A549 (cell line): ENCODE measurements around the gene SCUBE3. TPM values are rescaled to one million over a fixed set of nuclear protein-coding genes. Genes with fewer than 3 reads are reported as not detected.
A peak's percentile ranks its signal among the peaks of the same experiment; 100 is the strongest.

Source experiments
- ATAC-seq, 2 experiments: fragments of 200-7000 bp in 1 of 2; fragments of >200 bp in 1 of 2; cut with Nextera tagmentation in 1 of 2; cut with Tn5 transposase in 1 of 2; 3 replicates each; pipeline versions ENCODE4 v1.8.0 to v1.9.1; 2018 to 2020; ENCODE audit warnings: mild to moderate bottlenecking in 1 of 2, moderate library complexity in 1 of 2
- CTCF ChIA-PET: fragments of 300-600 bp; sonication (Branson Sonifier 250); formaldehyde crosslinking; extraction: SDS; loops from one replicate; lab custom pipeline; 2021; ENCODE audit warnings: antibody characterized with exemption, inconsistent platforms; lab: Yijun Ruan, JAX
- POLR2A ChIA-PET: fragments of 350-600 bp; formaldehyde crosslinking; extraction: SDS; loops from one replicate; lab custom pipeline; 2021; ENCODE audit warnings: antibody characterized with exemption, inconsistent platforms; lab: Yijun Ruan, JAX
- DNase-seq, 2 experiments: peaks; one replicate each; pipeline versions ENCODE4 v3.0.0 to v3.0.0-alpha.2; 2011 to 2016; ENCODE audit warnings: low read depth in 1 of 2, low spot score in 1 of 2
- FAIRE-seq: peaks from 2 replicates; lab custom pipeline; 2011; peaks lifted over from hg19 to GRCh38; lab: Jason Lieb, UNC
- H3K27ac ChIP-seq, 2 experiments: fragments of >200 bp; sonication (Bioruptor Twin); formaldehyde crosslinking; 3 replicates each; pipeline ENCODE4 v1.5.1; 2016 to 2017
- H3K4me1 ChIP-seq: fragments of >200 bp; sonication (Bioruptor Twin); formaldehyde crosslinking; 3 replicates; pipeline ENCODE4 v1.6.1; 2016
- H3K4me2 ChIP-seq: fragments of >200 bp; sonication (Bioruptor Twin); formaldehyde crosslinking; 3 replicates; pipeline ENCODE4 v1.6.1; 2016
- H3K4me3 ChIP-seq: fragments of >200 bp; sonication (Bioruptor Twin); formaldehyde crosslinking; 3 replicates; pipeline ENCODE4 v1.5.1; 2016
- H3K9me3 ChIP-seq: fragments of >200 bp; sonication (Bioruptor Twin); formaldehyde crosslinking; 3 replicates; pipeline ENCODE4 v1.6.1; 2016
- BCL3 ChIP-seq: fragments of >200 bp; sonication (Bioruptor Twin); formaldehyde crosslinking; IDR thresholded peaks from 3 replicates; pipeline ENCODE4 v1.6.1; 2016
- BHLHE40 ChIP-seq: IDR thresholded peaks from 2 replicates; pipeline ENCODE4 v1.6.1; 2012; ENCODE audit warnings: low read depth, low read length, inconsistent platforms
- CBX8 ChIP-seq: fragments of 200-600 bp; sonication (generic); IDR thresholded peaks from 2 replicates; pipeline ENCODE4 v1.6.1; 2016
- CEBPB ChIP-seq, 2 experiments: fragments of >200 bp in 1 of 2; sonication (Bioruptor Twin) in 1 of 2; formaldehyde crosslinking in 1 of 2; IDR thresholded peaks; 2 replicates each; pipeline ENCODE4 v1.6.1; 2012 to 2016
- CHD2 ChIP-seq: fragments of 150-350 bp; IDR thresholded peaks from 2 replicates; pipeline ENCODE4 v1.6.1; 2014; ENCODE audit warnings: low read length; ENCODE audit not compliant: partially characterized antibody
- EHMT2 ChIP-seq: fragments of 200-600 bp; sonication (generic); IDR thresholded peaks from 2 replicates; pipeline ENCODE4 v1.6.1; 2016; ENCODE audit warnings: antibody characterized with exemption, low read depth, mild to moderate bottlenecking, moderate library complexity
- ELK1 ChIP-seq: fragments of 150-350 bp; IDR thresholded peaks from 2 replicates; pipeline ENCODE4 v1.6.1; 2014; ENCODE audit warnings: low read depth, mild to moderate bottlenecking, low read length
- EP300 ChIP-seq, 2 experiments: fragments of >200 bp; sonication (Bioruptor Twin); formaldehyde crosslinking; IDR thresholded peaks; 2 replicates in 1 of 2; 3 replicates in 1 of 2; pipeline ENCODE4 v1.6.1; 2016 to 2017
- ESRRA ChIP-seq: fragments of 150-350 bp; IDR thresholded peaks from 2 replicates; pipeline ENCODE4 v1.6.1; 2014; ENCODE audit warnings: mild to moderate bottlenecking, low read length, borderline replicate concordance
- FOSB ChIP-seq: fragments of 250-450 bp; sonication (Bioruptor Pico); IDR thresholded peaks from 2 replicates; pipeline ENCODE4 v1.5.0; 2020; ENCODE audit warnings: mild to moderate bottlenecking, moderate library complexity
- GATA3 ChIP-seq: IDR thresholded peaks from 2 replicates; pipeline ENCODE4 v1.6.1; 2012; ENCODE audit warnings: borderline replicate concordance
- HMGXB4 ChIP-seq: fragments of 250-450 bp; sonication (Bioruptor Pico); IDR thresholded peaks from 2 replicates; pipeline ENCODE4 v1.5.0; 2021; ENCODE audit warnings: mild to moderate bottlenecking, moderate library complexity, borderline replicate concordance
- HOXA7 ChIP-seq: fragments of 250-450 bp; sonication (Bioruptor Pico); IDR thresholded peaks from 2 replicates; pipeline ENCODE4 v1.5.0; 2020; ENCODE audit warnings: mild to moderate bottlenecking, moderate library complexity
- HOXB5 ChIP-seq: fragments of 250-450 bp; sonication (Bioruptor Pico); IDR thresholded peaks from 2 replicates; pipeline ENCODE4 v1.5.0; 2020; ENCODE audit warnings: mild to moderate bottlenecking, moderate library complexity
- KDM1A ChIP-seq: fragments of 200-600 bp; sonication (generic); IDR thresholded peaks from 2 replicates; pipeline ENCODE4 v1.6.1; 2016; ENCODE audit warnings: low read depth, mild to moderate bottlenecking
- MYC ChIP-seq: IDR thresholded peaks from 2 replicates; pipeline ENCODE4 v1.6.1; 2012; ENCODE audit warnings: mild to moderate bottlenecking, inconsistent platforms, low read length, improper control_type of control experiment, borderline replicate concordance
- NFE2L2 ChIP-seq: fragments of 150-350 bp; conservative IDR thresholded peaks from 2 replicates; pipeline ENCODE4 v1.6.1; 2014; ENCODE audit warnings: low read length
- NPAS2 ChIP-seq: fragments of 250-450 bp; sonication (Bioruptor Pico); IDR thresholded peaks from 2 replicates; pipeline ENCODE4 v1.8.0; 2022; ENCODE audit warnings: mild to moderate bottlenecking, moderate library complexity, borderline replicate concordance
- POLR2A ChIP-seq: IDR thresholded peaks from 2 replicates; pipeline ENCODE4 v1.6.1; 2012; ENCODE audit warnings: mild to moderate bottlenecking, low read length
- RAD21 ChIP-seq, 2 experiments: fragments of >200 bp in 1 of 2; sonication (Bioruptor Twin) in 1 of 2; formaldehyde crosslinking in 1 of 2; IDR thresholded peaks in 1 of 2; conservative IDR thresholded peaks in 1 of 2; 2 replicates in 1 of 2; 3 replicates in 1 of 2; pipeline ENCODE4 v1.6.1; 2012 to 2018; ENCODE audit warnings: inconsistent platforms in 1 of 2
- RARB ChIP-seq: fragments of 250-450 bp; sonication (Bioruptor Pico); IDR thresholded peaks from 2 replicates; pipeline ENCODE4 v1.8.0; 2021; ENCODE audit warnings: mild to moderate bottlenecking, moderate library complexity
- ZNF302 ChIP-seq: fragments of 250-450 bp; sonication (Bioruptor Pico); IDR thresholded peaks from 2 replicates; pipeline ENCODE4 v1.9.0; 2021; ENCODE audit warnings: inconsistent platforms, mild to moderate bottlenecking, moderate library complexity
- WGBS: methylation state at CpG from one replicate; pipeline ENCODE4 v1.1.6; 2017; ENCODE audit errors: missing lambda C conversion rate; 5-methylcytosine and 5-hydroxymethylcytosine counted together
- polyA plus RNA-seq, 4 experiments: library from polyadenylated mRNA; depleted of rRNA in 3 of 4; stranded (reverse); fragments of >200 nt; fragmentation: RNase III in 1 of 4; extraction: RNeasy Plus Mini Kit Qiagen cat#74134 plus additional on column Dnase treatment in 1 of 4; gene quantifications; 2 replicates in 3 of 4; 3 replicates in 1 of 4; pipeline ENCODE4 v1.2.3, GENCODE V29; 2011 to 2017

The SCUBE3 gene
- polyA plus RNA-seq, 2 of the 4 experiments (the other 2 are of a cell fraction), result 0.06 to 0.13 TPM

GRCh38 chr6:35178932-35179832 lies 34.6 kb upstream of the SCUBE3 start:
- 72% methylated on average over 5 of the region's 5 CpGs for WGBS
- Histone ChIP-seq H3K4me1 (peaks cover 41% of the 10 kb centered on the region), H3K27ac (peak overlapping the region in 1 of 2 experiments; percentile 41; a peak in 3 of 6 replicates), H3K4me3 (no peak overlapping the region), H3K9me3 (no peaks in the 10 kb centered on the region), H3K4me2 (no peak overlapping the region)
- no peak for DNase-seq
- ChIA-PET POLR2A (no interaction called here), CTCF (interaction anchor here (0.6 to 1.2 kb wide), 4 partner anchors 8 to 786 kb away, joined by 3 to 6 read pairs (median 3); no protein-coding TSS in a partner anchor)
- no peak for TF ChIP-seq FOSB (CRISPR knock-in tag)
- TF ChIP-seq BCL3, result no peak
- TF ChIP-seq NFE2L2, result no peak
- TF ChIP-seq BHLHE40, result no peak
- no peak for TF ChIP-seq CBX8
- no peak for TF ChIP-seq EP300 (IDR thresholded peaks at IDR 0.05)
- no peak for TF ChIP-seq NPAS2 (CRISPR knock-in tag)
- no peak for TF ChIP-seq RAD21 (conservative IDR thresholded peaks at IDR 0.05 in 1 of 2, IDR thresholded peaks at IDR 0.05 in 1 of 2)
- no peak for TF ChIP-seq EHMT2
- TF ChIP-seq MYC, result no peak
- TF ChIP-seq HOXB5 (CRISPR knock-in tag), result no peak
- TF ChIP-seq RARB (CRISPR knock-in tag), result no peak
- no peak for TF ChIP-seq HMGXB4 (CRISPR knock-in tag)
- no peak for TF ChIP-seq ESRRA
- TF ChIP-seq ELK1, result no peak
- TF ChIP-seq KDM1A, result no peak
- TF ChIP-seq GATA3, result no peak
- no peak for TF ChIP-seq CHD2
- TF ChIP-seq HOXA7 (CRISPR knock-in tag), result no peak
- no peak for ATAC-seq
- FAIRE-seq, result no peak

- POLR2A ChIA-PET, result no interaction called here
Measured at GRCh38 chr6:35179901-35180535, 33.7 kb upstream of the SCUBE3 start.

More at GRCh38 chr6:35179901-35180535, 33.7 kb upstream of the SCUBE3 start:
- Histone ChIP-seq H3K4me2 (no peak overlapping the region), H3K4me3 (no peak overlapping the region), H3K9me3 (no peaks in the 10 kb centered on the region), H3K27ac (peak overlapping the region; percentile 25 to 41; a peak in 4 of 6 replicates), H3K4me1 (peaks cover 49% of the 10 kb centered on the region)
- ATAC-seq, result no peak
- WGBS, result 61% methylated on average over 2 of the region's 2 CpGs
- FAIRE-seq, result no peak
- CTCF ChIA-PET, result interaction anchor here (0.6 to 1.2 kb wide), 3 partner anchors 9 to 33 kb away, joined by 3 to 4 read pairs (median 3); no protein-coding TSS in a partner anchor
- DNase-seq, result no peak
- TF ChIP-seq POLR2A (no peak), MYC (no peak), ELK1 (no peak), CEBPB (IDR thresholded peaks at IDR 0.05) (no peak), ZNF302 (CRISPR knock-in tag) (no peak), KDM1A (no peak)
